GM21526 (cell line): ENCODE data around the gene JARID2.

Experiments
- ATAC-seq: cut with Tn5 transposase; IDR thresholded peaks from one replicate; pipeline ENCODE4 v1.9.1; 2021; ENCODE audit warnings: moderate library complexity; ENCODE audit not compliant: unreplicated experiment, low FRiP score

Gene JARID2

DNA sequence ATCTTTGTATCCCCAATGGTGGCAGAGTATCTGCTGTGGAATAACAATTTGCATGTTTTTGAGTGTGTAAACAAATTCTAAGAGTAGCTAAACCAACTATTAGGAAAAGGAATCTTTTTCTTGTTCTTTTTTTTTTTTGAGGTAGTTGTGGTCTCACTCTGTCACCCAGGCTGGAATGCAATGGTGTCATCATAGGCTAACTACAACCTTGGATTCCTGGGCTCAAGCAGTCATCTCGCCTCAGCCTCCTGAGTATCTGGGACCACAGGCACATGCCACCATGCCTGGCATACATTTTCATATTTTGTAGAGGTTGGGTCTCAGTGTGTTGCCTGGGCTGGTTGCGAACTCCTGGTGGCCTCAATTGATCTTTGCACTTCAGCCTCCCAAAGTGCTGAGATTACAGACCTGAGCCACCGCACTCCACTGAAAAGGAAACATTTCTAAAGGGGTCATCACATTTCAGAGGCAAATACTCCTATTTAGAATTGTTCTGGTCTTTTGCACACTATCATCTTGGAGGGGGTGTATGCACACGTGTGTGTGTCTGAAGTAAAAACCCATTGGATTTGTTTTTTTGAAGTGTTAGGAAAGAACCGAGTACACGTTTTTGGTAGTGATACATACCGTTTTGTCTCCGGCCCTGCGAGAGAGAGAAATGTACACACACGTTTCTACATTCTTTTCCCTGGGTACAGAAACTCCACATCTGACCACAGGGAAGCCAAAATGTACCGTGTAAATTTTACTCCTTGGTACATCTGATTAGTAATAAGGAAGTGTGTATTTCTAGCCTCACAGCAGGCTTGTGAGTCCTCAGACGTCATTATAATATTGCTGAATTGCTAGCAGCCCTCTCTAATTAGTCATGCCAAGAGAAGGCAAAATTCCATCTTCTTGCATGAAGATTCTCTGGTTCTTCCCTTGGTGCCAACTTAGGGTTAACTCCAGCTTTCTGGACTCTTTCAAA is 183.6 kb downstream of the JARID2 start:
- no peak for ATAC-seq

DNA sequence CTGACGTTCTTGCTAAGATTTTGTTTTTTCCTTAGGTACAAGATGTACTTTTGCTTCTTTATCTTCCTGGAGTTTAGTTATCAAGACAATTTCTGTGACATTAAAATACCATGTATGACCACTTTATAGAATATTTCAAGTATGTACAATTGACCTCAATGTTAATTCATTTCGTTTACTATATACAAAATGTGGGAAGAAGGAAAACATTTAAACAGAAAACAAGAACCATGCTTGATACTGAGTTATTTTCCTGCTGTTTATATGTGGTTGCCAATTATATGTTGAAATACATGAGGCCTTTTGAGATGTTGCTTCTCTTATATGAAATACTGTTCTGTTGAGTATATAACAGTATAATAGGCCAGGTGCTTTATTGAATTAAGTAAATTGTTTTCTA is 184.3 kb downstream of the JARID2 start:
- ATAC-seq, result no peak

DNA sequence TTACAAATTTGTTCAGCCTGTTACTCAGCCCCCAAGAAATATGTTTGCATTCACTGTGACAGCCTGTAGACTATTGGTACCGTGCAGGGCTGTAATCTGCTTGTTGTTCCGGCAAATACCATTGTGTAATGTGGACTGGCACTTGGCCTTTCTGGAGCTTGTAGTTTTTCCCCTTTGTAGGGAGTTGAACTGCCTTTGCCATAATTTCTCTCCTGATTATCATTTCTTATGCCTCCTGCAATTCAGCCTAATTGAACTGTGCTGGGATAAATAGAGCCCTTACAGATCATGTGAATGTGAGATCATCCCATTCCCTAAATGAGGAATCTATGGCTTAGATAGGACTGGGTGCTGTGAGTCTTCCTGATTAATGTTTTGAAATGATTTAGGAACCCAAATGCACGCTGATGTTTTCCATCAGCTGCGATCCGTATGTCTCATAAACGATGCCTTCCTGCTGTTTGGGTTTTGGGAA is 185.1 kb downstream of the JARID2 start:
- no peak for ATAC-seq

DNA sequence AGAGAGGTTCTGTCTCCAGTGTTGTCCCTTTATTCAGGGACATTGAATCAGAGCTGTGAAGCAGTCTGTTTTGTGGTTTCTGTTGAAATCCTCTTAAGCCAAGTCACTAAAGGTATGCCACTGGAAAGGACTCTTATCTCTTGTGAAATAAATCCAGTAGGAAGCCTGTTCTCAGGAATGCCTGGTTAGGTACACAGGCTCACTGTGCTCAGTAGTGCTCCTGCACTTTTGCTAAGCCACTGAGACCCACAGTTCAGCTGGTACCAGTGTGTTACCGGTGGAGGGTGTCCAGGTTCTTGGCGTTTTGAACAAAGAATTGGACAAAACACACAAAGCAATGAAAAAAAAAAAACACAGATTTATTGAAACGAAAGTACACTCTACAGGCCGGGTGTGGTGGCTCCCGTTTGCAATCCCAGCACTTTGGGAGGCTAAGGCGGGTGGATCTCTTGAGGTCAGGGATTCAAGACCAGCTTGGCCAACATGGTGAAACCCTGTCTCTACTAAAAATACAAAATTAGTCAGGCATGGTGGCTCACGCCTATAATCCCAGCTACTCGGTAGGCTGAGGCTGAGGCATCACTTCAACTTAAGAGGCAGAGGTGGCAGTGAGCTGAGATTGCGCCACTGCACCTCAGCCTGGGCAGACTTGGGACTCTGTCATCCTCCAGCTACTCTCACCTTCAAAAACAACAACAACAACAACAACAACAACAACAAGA is 186.1 kb downstream of the JARID2 start:
- ATAC-seq, result no peak

DNA sequence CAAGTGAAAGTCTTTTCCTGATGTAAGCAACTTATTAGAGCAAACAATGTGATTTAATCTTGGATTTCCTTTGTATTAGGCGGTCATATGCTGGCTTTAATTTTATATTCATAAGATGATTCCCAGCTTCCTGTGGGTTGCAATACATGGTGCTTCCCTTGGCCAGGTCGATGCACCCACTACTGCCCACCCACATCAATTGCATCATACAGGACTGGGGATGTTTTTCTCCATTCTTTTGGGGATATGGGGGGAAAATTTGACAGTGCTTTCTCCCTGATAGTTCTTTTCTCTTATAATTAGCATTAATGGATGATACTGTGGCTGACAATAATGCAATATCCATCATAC is 187.6 kb downstream of the JARID2 start:
- ATAC-seq, result no peak

DNA sequence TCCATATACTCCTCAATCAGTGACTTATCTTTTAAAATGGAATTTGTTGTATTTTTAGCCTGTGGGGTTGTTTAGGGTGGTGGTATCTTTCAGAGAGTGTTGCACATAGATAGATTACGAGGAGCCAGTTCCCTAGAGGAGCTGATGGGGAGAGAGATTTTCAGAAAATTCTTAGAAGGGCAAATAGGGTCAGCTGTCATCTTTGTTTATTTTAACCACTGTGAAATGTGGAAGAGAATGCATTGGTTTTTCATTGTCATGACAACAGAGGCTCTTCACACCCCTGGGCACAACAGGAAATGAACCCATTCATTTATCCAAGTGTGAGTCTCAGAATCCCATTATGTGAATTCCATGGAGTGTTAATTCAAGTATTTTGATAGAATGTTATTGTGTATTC is 188.4 kb downstream of the JARID2 start:
- no peak for ATAC-seq

DNA sequence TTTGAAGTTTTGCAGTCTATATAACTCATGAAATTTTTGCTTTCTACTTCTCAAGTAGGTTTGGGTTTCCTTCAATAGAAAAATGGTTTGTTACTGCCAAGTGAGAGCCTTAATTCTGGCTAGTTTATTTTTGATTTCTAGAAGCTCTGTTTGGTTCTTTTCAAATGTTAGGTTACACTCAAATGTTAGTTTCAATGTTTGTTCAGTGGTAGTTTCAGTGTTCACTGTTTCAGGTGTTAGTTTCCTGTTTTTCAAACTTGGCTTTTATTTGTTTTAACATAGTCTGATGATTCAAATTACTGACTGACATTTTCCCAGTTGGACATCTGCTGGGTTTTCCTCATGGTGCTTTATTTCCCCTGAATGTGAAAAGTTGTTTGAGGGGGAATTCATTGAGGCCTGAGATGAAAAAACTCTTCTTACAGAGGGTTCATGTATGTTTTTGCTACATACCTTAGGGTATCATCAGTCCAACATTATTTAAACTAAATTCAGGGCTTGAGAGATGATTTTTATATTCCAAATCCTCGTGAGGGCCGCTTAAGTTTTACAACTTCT is 189.0 kb downstream of the JARID2 start:
- no peak for ATAC-seq

DNA sequence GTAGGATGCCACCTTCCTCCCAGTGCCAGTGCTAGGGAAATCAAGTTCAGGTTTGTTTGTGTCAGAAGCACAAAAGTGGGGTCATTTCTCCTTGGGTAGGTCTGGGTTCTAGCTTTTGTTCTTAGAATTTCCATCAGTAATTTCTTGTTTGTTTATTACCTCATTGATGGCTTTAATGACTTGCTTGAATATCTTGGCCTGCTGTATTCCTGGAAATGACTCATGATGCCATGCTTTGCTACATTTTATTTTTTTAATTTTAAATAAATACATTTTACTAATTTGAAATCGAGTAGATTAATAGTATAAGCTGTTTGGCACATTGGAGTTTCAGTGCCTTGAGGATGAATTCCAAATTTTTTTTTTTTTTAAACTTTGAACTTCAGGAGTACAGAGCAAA is 189.6 kb downstream of the JARID2 start:
- no peak for ATAC-seq

DNA sequence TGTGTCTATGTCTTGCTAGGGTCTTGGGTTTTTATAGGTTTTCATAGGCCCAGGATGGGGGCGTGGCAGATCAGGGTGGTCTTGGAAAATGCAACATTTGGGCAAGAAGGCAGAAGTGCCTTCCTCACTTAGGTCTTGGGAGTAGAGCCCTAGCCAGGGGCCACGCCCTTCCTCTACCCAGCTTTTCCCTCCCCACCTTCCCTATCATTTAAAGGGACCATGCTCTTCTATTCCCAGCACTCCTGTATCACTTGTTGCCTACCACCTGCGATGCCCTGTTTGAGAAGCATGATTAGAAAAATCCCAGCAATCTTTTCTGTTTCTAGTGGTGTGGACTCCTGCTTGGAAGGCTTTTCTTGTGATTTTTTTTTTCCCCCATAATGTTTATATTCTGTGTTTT is 190.6 kb downstream of the JARID2 start:
- ATAC-seq, result no peak

DNA sequence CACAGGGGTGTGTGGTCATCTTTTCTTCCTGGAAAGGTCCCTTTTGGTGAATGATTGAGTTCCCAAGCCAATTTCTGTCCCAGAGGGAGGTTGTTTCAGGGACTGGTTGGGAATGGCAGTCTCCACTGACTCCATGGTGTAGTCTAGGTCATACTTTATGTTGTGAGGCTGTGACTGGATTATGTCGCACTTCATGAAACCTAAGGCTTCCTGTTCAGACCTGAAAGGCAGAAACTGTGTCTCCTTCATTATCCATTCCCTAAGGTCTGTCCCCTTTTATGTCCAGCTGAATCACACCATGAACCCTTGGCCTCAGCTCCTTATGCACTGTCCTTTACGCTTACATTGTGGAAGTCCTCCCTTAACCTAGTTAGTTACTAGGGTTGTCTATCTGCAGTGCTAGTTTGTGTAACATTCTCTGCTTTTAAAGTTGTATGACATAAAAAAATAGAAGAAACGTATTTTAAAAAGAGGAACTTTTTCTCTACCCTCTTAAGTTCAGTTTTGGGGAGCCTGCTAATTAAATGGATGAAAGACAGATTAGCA is 191.3 kb downstream of the JARID2 start:
- ATAC-seq, result no peak

DNA sequence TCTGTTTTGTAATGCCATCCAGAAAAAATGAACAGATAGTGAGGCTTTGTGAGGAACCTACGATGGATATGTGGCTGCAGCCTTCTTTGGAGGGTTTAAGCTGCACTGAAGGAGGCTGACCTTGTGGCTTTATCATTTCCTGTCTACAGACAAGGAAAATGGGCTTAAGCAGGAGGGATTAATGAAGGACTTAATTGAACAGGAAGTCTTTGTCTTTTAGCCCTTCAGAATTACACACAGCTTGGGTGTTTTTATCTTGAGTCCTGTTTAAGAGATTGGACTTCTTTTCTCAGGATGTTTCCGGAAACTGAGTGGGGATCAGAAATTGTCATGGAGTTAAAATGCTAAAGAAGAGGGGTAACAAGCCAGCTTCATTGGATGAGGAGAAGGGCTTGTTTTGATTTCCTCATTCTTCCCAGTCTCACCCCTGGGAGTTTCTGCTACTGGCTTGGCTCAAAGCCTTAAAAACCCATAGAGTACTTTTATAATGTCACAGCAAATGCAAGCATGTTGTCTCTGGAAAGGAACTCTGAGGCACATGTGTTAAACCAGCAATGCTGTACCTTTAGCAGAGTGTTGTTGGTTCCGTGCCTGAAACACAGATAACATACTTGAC is 193.6 kb downstream of the JARID2 start:
- no peak for ATAC-seq

DNA sequence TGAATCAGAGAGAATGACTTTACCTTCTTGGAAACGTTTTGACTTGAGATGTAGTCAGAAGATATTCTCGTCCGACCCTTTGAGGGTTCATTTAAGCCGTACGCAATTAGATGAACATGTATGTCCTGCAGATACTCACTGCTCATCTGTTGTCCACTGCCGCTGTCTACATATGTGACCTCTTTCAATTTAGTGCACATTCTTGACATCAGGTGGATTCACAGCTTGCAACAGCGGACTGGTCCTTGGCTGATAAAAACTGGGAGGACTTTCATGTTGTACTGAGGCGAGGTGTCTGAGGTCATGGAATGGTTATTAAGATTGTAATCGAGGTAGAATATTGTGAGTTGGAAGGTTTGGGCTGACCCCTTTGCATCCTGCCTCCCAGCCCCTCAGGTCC is 194.2 kb downstream of the JARID2 start:
- no peak for ATAC-seq

DNA sequence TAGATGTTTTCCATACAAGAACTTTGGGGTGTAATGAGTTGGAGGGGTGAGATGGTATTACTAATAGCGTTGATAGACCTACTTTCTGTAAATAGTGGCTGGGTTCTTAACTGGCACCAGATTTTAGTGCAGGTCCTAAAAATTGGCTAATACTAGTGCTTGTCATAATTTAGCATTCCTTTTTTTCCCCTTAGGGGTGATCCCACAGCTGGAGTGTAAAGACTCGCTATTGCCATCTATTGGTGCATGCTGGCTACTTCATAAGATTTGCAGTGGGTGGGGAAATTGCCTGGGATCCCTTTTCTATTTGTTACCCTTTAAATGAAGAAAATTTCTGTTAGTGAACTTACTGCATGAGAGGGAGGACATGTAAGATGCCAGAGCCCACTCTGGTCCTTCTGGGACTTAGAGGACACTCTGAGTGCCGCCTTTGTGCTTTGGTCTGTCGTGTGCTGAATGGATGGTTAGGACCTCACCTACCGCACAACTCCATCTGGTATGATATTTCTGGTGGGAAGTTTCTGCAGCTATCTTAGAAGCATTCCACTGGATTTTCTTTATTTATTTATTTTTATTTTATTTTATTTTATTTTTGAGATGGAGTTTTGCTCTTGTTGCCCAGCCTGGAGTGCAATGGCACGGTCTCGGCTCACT is 195.5 kb downstream of the JARID2 start:
- ATAC-seq, result no peak

DNA sequence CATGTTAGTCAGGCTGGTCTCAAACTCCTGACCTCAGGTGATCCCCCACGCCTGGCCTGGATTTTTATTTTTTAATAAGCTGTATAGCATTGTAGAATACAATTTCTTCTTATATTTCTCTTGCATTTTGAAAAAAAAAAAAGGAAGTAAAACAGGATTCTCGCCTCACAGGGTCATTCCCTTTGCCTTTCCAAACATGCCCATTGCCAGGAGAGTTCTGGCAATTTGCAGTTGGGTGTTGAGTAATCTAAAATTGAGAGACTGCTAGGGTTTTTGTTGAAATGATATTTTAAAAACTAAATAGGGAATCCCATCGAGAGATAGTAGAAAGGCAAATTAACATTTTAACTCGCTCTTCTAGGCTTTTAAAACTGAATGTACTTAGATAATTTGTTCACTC is 196.1 kb downstream of the JARID2 start:
- no peak for ATAC-seq

DNA sequence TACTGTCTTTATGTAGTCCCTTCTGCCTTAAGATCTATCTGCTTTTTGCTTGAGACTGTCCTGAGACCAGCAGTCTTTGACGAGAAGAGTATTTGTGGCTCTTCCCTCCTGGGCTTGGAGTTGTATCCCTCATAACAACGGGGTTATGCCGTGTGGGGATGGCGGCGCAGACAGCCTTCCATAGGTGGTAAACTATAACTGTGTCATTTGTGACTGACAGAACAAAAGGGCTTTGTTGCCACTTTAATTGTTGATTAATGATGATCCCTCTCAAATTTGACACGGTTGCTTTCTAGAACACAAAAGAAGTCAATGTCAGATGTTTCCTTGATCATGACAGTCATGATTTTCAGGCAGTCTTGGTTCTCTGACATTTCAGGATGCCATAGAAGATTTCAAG is 196.6 kb downstream of the JARID2 start:
- ATAC-seq, result no peak

DNA sequence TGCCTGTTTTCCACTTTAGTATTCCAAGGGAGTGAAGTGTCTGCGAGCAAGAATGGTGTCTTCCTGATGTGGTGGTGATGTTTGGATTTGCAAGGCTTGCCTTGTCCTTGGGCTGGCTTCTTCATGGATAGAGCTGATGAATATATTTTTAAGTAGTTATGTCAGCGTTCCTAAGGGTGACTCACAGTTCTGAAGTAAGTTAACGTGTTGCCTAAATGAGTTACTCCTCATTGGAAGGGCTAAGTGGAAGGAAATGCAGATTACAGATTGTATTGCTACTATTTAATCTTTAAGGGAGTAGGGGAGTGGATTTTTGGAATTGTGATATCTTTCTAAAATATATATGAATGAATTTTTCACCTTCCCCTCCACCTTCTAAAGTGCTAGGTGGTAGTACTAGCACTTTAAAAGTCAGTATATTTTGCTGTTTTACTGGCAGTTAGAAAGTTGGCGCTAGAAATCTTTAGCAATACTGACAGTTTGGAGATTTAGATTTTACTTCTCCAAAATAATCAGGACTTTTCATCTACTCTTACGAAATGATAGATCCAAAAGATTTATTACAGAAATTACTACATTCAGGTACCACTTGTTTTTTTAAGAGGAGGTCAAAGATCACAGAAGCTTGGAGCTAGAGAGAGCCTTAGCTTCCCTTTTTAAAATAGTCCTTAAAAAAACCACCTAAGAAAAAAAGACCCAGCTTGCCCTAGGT is 197.4 kb downstream of the JARID2 start:
- ATAC-seq, result no peak

DNA sequence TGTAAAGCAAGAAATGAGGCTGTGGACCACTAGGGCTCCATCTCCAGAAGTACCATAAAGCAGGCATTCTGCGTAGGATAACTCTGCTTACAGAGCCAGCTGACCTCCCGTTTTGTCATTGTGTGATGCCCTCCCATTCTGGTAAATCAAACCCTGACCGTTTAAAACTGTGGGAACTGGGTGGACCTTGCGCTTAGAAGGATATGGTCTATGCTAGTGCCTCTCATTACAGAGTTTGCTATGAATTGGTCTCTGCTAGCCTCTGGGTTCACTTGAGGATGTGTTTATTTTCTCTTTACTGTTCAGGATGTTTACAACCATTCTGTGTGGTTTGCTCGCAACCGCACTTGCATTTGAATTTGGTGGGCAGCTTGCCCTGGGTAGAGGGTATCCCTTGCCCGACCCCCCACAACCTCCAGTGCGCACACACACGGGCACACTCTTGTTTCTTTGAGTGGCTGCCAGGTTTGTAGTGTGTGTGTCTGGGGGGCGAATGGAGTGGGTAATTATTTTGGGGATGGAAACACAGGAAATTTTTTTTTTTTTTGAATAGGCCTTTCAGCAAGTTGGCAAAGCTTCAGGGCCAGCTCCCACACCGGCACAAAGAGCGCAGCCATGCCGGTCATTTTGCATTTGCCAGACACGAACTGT is 198.3 kb downstream of the JARID2 start:
- no peak for ATAC-seq

DNA sequence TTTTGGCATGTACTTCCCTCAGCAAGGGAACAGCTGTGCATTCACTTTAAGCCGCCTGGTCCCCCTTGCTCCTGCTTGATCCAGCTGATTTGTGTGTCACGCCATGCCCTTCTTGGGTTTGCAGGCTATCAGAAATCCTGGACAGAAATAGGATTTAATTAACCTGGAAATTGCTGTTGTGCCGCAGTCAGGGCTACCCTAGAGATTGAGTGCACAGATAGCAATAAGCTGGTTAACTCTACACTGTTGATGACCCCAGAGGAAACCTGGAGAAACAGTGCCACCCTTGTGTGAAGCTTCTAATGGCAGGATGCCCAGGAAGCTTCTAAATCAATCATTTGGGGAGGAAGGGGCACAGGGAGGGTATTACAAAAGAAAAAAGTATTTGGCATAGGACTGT is 199.0 kb downstream of the JARID2 start:
- no peak for ATAC-seq
